NT2/D1 (cell line): ENCODE data around the gene ADAM33.

Experiments used
- YY1 ChIP-seq: IDR thresholded peaks from 2 replicates; pipeline ENCODE4 v1.6.1; 2011; ENCODE audit not compliant: insufficient read length, insufficient read depth
- ZNF274 ChIP-seq: IDR thresholded peaks from 2 replicates; pipeline ENCODE4 v1.6.1; 2011; ENCODE audit warnings: mild to moderate bottlenecking, low read depth, low read length

DNA sequence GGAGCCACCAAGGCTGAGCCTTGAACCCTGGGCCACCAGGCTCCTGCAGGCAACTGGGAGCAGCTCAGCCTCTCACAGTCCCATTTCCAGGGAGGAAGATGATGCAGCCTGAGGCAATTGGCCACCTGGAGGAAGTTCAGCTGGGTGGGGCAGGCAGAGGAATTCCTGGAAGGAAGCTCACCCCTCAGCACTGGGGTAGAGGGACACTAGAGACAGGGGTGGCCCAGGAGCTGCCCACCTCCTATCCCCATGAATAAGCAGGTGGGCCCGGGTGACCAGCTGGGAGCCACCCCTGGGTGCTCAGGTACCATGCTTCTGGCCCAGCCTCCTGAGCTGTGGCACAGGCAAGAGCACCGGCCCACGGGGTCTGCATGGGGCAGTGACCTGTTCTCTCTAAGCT lies 47.1 kb upstream of the ADAM33 start:
- no peak for TF ChIP-seq YY1
- no peak for TF ChIP-seq ZNF274
